Heart left ventricle (tissue), 13 donors: Measurements from ENCODE around the gene TMEM168.

Source experiments
- CTCF ChIP-seq, 12 donors: fragments of 200-600 bp; sonication (generic) in 4 of 12; IDR thresholded peaks; one replicate each; pipeline versions ENCODE4 v1.5.0 to v1.8.0; 2018 to 2022; ENCODE audit warnings: antibody characterized with exemption in 12 of 12, mild to moderate bottlenecking in 5 of 12
- POLR2A ChIP-seq, 2 donors: fragments of 450-650 bp; IDR thresholded peaks; one replicate each; pipeline ENCODE4 v1.6.1; 2017; ENCODE audit warnings: antibody characterized with exemption in 2 of 2, mild to moderate bottlenecking in 2 of 2, moderate library complexity in 2 of 2
- donor health status: ischemic (EF 13 %, LVEDD 7.1; RV severe dilation, severe dysfunction).
- donor health status: DM: no; HTN: yes; CAD: no.
- donor health status: DM: no; HTN: no; CAD: no.
- donor health status: ischemic (EF 25% LVEDD 6.9; RV normal size, moderate dysfunction).
- donor health status: ischemic (EF 25% LVEDD 5.7; RV mildly dilated, moderate dysfunction).
- donor health status: ischemic (EF 35%, LVEDD 5.7; RV mildly dilated, moderate dysfunction).
- donor health status: nonischemic (EF 11% LVEDD 7.7; RV severe dilation, severe dysfunction).
- donor health status: DM: yes; HTN: yes; CAD: no.
- donor health status: PGD.
- donor health status: ischemic (EF 29% LVEDD 5.4; RV normal size, mild dysfunction).
- donor health status: nonischemic (EF 23%, LVEDD 6.1; RV moderate dilation, normal function).

- TF ChIP-seq CTCF (IDR thresholded peaks at IDR 0.05) (no peak), POLR2A (IDR thresholded peaks at IDR 0.05) (no peak)
These were observed 66.8 kb downstream of the TMEM168 start for GRCh38 chr7:112723416-112723815.
